Stimulated activated CD8-positive, alpha-beta memory T cell treated with anti-CD3 and anti-CD28 coated beads, Interleukin-4, amount 100 ng/mL, for 1 hour (primary cell): ENCODE data around the gene RCOR1.

Experiments
- DNase-seq, 2 donors: peaks; one replicate each; pipeline ENCODE4 v3.0.0-alpha.2; 2020; ENCODE audit warnings: low read depth in 2 of 2, low spot score in 1 of 2

RCOR1 gene

DNA sequence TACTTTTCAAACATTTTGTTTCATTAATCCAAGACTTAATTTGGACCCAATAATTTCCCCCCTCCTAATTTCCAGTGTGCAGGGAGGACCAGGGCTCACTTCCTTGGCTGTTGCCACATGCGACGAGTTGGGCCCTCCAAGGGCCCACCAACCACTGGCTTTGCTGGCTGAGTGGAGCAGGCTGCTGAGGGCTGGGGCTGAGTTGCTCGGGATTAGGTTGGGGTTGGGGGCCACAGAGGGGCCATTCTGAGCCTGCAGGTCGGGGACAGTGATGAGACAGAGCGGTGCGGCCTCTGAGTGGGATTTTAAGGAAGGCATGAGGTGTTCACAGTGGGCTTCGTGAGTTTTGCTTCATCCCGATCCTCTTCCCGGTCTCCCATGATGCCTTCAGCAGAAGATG lies 178.7 kb downstream of the RCOR1 start:
- DNase-seq: no peak

DNA sequence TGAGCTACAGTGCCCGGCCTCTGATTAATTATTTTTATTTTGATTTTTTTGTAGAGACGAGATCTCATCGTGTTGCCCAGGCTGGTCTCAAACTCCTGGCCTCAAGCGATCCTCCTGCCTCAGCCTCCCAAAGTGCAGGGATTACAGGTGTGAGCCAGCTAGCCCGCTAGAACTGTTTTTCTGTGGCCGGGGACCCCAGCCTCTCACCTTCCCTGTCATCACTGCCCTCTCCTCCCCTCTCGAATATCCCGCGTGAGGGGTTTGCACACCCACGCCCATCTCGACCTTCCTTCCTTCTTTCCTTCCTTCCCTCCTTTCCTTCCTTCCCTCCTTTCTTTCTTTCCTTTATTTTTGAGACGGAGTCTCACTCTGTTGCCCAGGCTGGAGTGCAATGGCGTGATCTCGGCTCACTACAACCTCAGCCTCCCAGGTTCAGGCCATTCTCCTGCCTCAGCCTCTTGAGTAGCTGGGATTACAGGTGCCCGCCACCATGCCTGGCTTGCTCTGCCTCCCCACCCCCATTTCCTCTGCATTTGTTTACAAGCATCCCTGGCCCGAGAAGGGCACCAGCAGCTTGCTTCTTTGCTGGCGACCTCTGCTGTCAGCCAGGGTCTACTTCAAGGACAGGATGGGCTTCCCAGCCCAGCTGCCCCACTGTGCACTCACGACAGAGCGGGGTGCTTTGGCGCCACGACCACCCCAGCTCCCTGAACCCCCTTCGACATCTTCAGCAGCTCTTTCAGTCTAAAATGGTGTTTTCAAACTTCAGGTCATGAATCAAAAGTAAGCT lies 180.5 kb downstream of the RCOR1 start:
- DNase-seq: no peak

DNA sequence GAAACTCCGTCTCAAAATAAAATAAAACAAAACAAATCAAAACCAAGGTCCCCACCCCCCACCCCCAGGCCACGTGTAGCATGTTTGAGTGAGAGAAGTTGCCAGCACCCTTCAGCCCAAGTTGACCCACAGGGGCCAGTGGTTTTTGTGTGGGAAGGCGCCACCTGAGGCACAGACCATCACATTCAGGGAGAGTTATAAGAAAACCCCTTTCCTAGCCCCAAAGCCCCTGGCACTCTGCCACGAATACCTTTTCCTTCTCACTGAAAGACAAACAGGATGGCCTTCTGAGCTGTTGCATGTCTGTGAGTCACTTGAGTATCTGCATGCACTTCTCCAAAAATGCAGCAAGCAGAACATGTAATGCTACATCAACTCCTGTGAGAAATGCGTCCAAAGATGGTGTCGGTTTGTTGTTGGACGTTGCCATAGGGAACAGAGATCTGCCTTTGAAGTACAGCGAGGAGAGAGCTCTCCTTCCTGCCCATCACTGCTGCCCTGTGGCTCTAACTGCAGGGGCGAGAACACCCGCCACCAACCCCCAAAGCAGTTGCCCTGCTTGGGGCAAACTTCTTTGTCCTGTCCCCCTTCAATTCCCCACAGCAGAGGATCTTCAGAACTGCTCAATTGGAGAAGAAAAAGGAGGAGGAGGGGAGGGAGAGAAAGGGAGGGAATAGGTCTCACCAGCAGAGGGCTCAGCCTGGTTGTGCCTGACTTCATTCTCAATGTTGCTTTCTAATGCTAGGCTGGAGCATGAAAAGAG lies 182.1 kb downstream of the RCOR1 start:
- no peak for DNase-seq

DNA sequence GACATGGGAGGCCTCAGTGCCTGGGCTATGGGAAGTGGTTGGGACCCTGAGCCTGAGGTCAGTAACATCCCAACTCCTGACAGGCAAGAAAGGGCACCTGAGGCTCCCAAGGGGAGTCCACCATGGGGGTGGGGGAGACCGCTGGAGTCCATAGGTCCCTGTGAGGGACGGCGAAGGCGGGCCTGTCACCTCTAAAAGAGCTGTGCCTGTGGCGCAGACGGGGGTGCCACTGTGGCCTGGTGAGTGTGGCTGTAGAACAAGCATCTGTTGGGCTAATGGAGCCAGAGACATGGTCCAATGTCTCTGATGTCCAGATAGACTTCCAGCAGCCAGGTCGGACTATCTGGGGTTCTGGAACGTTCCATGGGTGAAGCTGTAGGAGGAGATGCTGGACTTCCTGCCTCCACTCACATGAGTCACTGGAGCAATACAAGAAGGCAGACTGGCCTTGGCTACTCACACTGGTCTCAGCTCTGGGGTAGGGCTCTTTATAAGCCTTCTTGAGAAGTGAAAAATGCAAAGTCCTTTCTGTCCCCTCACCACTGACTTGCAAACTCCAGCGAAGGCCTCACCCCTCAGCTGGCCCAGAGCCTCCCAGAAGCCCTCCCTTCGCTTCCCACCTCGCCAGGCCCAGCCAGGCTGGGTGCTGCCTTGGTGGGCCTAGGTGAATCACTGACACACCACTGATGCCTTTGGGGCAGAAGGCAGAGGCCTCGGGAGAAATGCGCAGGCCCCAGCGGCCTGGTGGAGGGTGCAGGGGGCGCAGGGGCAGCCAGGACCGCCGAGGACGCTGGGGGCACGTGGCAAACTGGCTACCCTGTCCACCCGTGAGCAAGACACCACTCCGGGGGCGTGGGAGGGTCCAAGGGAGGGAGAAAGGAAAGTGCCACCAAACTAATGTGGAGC lies 183.7 kb downstream of the RCOR1 start:
- no peak for DNase-seq

DNA sequence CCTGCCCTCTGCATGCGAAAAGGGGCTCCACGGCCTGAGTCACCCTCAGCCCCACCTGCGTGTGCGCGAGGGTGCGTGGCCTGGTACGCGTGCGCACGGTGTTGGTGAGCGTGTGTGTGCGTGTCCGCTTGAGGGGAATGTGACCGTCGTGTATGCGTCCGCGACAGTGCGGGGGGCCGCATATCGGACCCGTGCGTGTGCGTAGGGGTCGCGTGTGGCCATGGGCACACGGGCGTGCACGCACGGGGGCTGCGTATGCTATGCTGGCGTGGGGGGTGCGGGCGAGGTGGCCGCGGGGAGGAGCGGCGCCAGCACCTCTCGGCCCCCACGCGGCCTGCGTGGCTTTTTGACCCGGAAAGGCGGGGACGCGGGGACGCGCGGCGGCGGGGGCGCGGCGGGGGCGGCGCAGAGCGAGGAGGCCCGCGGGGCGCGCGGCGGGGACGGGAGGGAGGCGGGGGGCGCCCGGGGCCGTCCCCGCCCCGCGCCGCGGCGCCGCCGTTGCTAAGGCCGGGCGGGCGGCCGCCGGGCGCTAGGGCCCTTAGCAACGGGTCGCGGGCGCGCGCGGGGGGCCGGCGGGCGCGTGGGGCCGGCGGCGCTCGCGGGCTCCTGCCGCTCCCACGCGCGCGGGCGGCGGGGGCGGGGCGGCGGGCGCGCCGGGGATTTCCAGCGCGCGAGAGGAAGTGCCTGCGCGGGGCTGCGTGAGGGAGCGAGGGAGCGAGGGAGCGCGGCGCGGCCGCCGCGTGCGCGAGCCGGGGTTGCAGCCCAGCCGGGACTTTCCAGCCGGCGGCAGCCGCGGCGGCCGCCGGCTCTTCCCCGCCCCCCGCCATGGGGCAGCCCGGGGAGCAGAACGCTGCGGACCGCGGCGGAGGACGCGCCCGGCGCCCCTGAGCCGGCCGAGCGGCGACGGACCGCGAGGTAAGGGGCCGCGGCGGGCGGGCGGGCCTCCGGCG lies 184.6 kb downstream of the RCOR1 start, which contains the start of gene TRAF3:
TSS of gene TRAF3 (plus strand) at position 689 of the 950 bp plus-strand sequence. CDS start 92,753 bp downstream, outside the sequence.
- peak; percentile 60 to 76 for DNase-seq

DNA sequence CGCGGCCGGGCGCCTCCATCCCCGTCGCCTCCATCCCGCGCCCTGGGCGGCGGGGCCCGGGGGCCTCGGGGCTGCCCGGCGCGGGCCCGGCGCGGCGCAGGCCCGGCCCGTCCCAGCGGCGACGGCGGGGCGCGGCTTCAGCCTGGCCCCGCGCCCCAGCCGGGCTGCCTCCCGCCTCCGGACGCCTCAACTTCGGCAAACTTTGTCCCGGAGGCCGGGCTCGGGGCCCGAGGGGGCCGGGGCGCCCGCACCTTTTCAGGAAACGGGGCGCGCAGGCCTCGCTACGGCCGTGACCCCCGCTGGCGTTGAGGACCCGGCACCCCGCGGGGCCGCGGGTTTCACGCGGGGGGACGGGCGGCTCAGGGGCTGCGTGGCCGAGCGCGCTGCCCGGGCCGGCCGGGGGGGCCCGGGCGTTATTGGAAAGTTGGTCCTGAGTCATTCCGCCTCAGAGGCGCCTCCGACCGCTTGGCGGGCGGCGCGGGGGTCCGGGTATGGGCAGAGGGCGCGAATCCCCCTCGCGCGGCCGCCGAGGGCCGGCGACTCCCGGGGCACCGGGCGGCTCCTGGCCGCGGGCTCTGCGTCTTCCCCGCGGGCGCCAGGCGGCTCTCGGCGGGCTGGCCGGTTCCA lies 185.4 kb downstream of the RCOR1 start:
- no peak for DNase-seq

DNA sequence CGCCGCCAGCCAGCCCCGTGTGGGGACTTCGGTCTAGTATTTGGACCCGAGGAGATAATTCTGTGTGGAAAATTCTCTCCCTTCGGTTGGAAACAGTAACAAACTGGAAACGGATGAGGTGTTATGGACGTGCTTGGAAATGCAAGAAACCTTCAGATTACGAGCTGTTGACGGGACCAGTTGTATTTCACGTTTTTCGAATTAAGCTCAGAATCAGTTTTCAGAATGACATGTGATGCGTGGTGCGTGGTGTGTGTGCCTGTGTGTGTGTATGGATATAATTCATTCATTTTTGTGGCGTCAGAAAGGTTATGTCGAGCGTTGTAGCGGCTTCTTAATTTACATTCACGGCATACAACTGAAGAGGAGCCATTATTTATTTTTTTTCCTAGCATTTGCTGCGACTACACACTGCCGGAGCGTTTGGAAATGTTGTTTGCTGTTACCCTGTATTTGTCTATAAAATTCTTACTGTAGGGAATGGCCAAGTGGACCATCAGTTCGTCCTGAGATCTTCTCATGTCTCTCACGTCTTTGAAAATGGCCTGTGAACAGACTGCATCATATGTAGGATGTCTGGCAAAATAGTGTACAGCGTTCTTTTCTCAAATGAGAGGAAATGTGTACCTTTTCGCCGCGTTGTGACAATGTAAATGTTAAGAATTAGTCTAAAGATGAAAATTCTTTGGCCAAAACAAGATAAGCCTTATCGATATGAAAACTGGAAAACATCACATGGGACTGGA lies 186.1 kb downstream of the RCOR1 start:
- no peak for DNase-seq

DNA sequence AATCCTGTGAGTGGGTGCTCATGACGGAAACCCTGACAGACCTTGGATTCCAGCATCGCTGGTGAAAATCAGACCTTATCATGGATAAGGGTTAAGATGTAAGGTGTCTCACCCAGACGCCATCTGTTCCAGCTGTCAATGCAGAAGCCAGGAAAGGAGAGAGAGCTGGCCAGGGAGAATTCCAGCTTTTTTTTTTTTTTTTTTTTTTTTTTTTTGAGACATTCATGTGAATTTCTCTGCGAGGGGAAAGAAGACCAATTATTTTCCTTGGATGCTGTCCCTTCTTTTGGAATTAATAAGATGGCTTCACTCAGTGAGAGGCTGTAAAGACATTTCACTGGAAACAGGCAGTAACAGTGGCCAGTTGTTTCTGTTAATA lies 186.6 kb downstream of the RCOR1 start:
- no peak for DNase-seq

DNA sequence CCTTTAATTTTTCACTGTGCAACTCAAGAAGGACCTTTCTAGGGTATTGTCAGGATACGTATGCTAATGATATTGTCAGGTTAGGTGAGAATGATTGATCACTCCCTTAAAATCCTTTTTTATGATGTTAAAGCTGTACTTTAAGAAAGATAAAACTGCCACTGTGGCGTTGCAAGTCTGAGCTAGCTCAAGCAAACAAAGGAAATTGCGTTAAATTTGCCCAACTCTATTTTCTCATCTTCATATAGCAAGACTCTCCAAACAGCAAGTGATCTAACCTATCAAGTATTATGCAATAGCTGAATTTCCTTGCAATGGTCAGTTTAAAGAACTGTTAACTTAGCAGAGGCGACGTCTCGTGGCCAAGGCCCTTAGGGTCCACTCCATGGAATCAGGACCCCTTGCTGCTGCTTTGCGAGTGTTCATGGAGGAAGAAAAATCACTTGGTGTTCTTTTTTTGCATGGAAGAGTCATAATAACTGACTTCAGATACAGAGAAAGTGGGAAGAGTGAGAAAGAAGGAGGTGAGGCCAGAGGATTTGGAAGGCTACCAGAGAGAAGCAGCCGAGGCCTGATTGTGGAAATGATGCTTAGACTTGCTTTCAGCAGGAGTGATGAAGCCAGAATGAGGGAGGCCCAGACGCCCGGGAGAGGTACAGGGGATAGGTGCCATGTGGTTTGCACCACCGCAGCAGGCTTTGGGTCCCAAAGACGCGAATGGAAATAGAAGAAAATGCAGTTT lies 187.3 kb downstream of the RCOR1 start:
- no peak for DNase-seq
